Ovary (tissue), 9 donors: ENCODE results near the gene C10orf62. TPM values are rescaled to one million over a fixed set of nuclear protein-coding genes. Genes with fewer than 3 reads are reported as not detected.
A peak's percentile ranks its signal among the peaks of the same experiment; 100 is the strongest.

ENCODE experiments used
- DNase-seq, 5 donors: peaks; one replicate each; pipeline ENCODE4 v3.0.0-alpha.2; 2019 to 2020
- H3K27ac ChIP-seq, 2 donors: fragments of 200-600 bp; one replicate each; pipeline versions ENCODE4 v1.5.1 to v1.8.0; 2019 to 2022
- H3K27me3 ChIP-seq: fragments of 200-600 bp; one replicate; pipeline ENCODE4 v1.8.0; 2022
- H3K36me3 ChIP-seq: fragments of 200-600 bp; sonication (generic); one replicate; pipeline ENCODE4 v1.5.1; 2019
- H3K4me1 ChIP-seq: one replicate; pipeline ENCODE4 v1.8.1; 2013; ENCODE audit warnings: mild to moderate bottlenecking, moderate library complexity; ENCODE audit not compliant: insufficient read depth
- H3K4me3 ChIP-seq: fragments of 200-600 bp; sonication (generic); one replicate; pipeline ENCODE4 v1.5.1; 2017
- H3K9me3 ChIP-seq, 2 donors: fragments of 200-600 bp in 1 of 2; sonication (generic) in 1 of 2; one replicate each; pipeline versions ENCODE4 v1.5.1 to v1.8.1; 2013 to 2019; ENCODE audit warnings: mild to moderate bottlenecking in 1 of 2, moderate library complexity in 1 of 2
- CTCF ChIP-seq, 3 donors: fragments of 450-650 bp in 2 of 3; fragments of 200-600 bp in 1 of 3; IDR thresholded peaks; one replicate each; pipeline versions ENCODE4 v1.5.1 to v1.8.0; 2016 to 2022; ENCODE audit warnings: antibody characterized with exemption in 3 of 3, mild to moderate bottlenecking in 1 of 3
- EP300 ChIP-seq: sonication (generic); formaldehyde crosslinking; IDR thresholded peaks from one replicate; pipeline ENCODE4 v1.6.1; 2017; ENCODE audit warnings: antibody characterized with exemption
- POLR2A ChIP-seq: fragments of 450-650 bp; IDR thresholded peaks from one replicate; pipeline ENCODE4 v1.6.1; 2017; ENCODE audit warnings: antibody characterized with exemption, mild to moderate bottlenecking, moderate library complexity
- WGBS, 3 donors: extraction: QIAGEN DNeasy Blood & Tissue Kit in 1 of 3; methylation state at CpG; one replicate each; pipeline versions ENCODE4 v1.1.5 to v1.1.7; 2013 to 2017; 5-methylcytosine and 5-hydroxymethylcytosine counted together
- intact Hi-C, 4 donors: fragments of 100-400 bp; cut with DNase I; formaldehyde crosslinking; loops; one replicate each; pipeline versions ENCODE4 v1.11.0 to v1.15.1; 2022 to 2023
- polyA plus RNA-seq, 2 donors: library from polyadenylated mRNA; stranded (reverse); fragments of 200-250 nt in 1 of 2; fragments of 350-450 nt in 1 of 2; fragmentation: Illumina TruSeq in 1 of 2; extraction: RNeasy Lipid Tissue Mini Kit (QIAGEN cat#74804) in 1 of 2; gene quantifications; one replicate each; pipeline ENCODE4 v1.2.3, GENCODE V29; 2013 to 2014
- total RNA-seq, 7 donors: library from RNA; depleted of rRNA in 2 of 7; stranded (reverse); fragments of >200 nt in 2 of 7; fragmentation: NEBNext Ultra II Directional in 3 of 7; extraction: Animal tissue kit (Norgen Biotek cat#: 25700) in 3 of 7; gene quantifications; one replicate each; pipeline versions ENCODE4 v1.1.0 to v1.2.4, GENCODE V29; 2016 to 2023
- donor health status: DM: no; HTN: no; CAD: no; lungs with moderate emphysema.
- donor health status: DM: no; HTN: no; CAD: no.
- donor health status: Bipolar disorder and iron deficiency.
- donor health status: DM: yes; HTN: yes; CAD: no.
- donor health status: DM: no; HTN: no; CAD: no.
- donor health status: DM: yes; HTN: yes; CAD: no.

Gene C10orf62
- total and polyA plus RNA-seq, 9 donors = 0.48 TPM; not detected in 8

- H3K36me3 ChIP-seq = no peaks in the 10 kb centered on the region
- no peak for TF ChIP-seq CTCF (IDR thresholded peaks at IDR 0.05)
- TF ChIP-seq EP300 = no peak
- no peak for TF ChIP-seq POLR2A
- DNase-seq = no peak
- H3K4me3 ChIP-seq = no peak overlapping the region
- WGBS, 3 donors = 82 to 90% (median 83%) methylated on average over 15 of the region's 15 CpGs
- no peaks in the 10 kb centered on the region for H3K9me3 ChIP-seq
- intact Hi-C loops = loop anchor here in 1 of 4 donors (2.0 kb wide), 1 partner anchor 21 kb away; no protein-coding TSS in a partner anchor
- no peak overlapping the region for H3K27ac ChIP-seq
- H3K27me3 ChIP-seq = no peaks in the 10 kb centered on the region
- no peaks in the 10 kb centered on the region for H3K4me1 ChIP-seq
Observed at GRCh38 chr10:97590082-97590747, 694 bp downstream of the C10orf62 start.

- intact Hi-C loops = loop anchor here in 1 of 4 donors (2.0 kb wide), 1 partner anchor 20 kb away; no protein-coding TSS in a partner anchor
- TF ChIP-seq EP300 (no peak), POLR2A (no peak)
- WGBS, 3 donors = 66 to 71% (median 70%) methylated on average over 5 of the region's 5 CpGs
- Histone ChIP-seq H3K9me3 (no peaks in the 10 kb centered on the region), H3K4me3 (no peak overlapping the region), H3K36me3 (no peaks in the 10 kb centered on the region), H3K4me1 (no peaks in the 10 kb centered on the region), H3K27me3 (no peaks in the 10 kb centered on the region), H3K27ac (no peak overlapping the region)
- DNase-seq = no peak
Observed at GRCh38 chr10:97590748-97591495, 1.4 kb downstream of the C10orf62 start.

GRCh38 chr10:97593421-97593820 is 3.9 kb downstream of the C10orf62 start:
- Histone ChIP-seq H3K27ac (no peak overlapping the region), H3K36me3 (no peaks in the 10 kb centered on the region), H3K9me3 (no peaks in the 10 kb centered on the region), H3K27me3 (no peaks in the 10 kb centered on the region), H3K4me3 (no peak overlapping the region), H3K4me1 (peaks cover 2% of the 10 kb centered on the region)
- DNase-seq = no peak
- WGBS, 3 donors = 27 to 34% (median 28%) methylated on average over 4 of the region's 4 CpGs
- intact Hi-C loops = no loop called here
- no peak for TF ChIP-seq CTCF (IDR thresholded peaks at IDR 0.05)
- no peak for TF ChIP-seq EP300
- no peak for TF ChIP-seq POLR2A

- DNase-seq = peak in 2 of 5 donors; percentile 32 to 58
- Histone ChIP-seq H3K36me3 (no peaks in the 10 kb centered on the region), H3K4me3 (no peak overlapping the region), H3K4me1 (peaks cover 2% of the 10 kb centered on the region), H3K27ac (no peak overlapping the region), H3K27me3 (no peaks in the 10 kb centered on the region), H3K9me3 (no peaks in the 10 kb centered on the region)
- intact Hi-C loops = no loop called here
- 25 to 34% (median 33%) methylated on average over 10 of the region's 10 CpGs for WGBS, 3 donors
- TF ChIP-seq CTCF (IDR thresholded peaks at IDR 0.05) (no peak), POLR2A (no peak), EP300 (peak; percentile 72)
Observed at GRCh38 chr10:97596101-97597082, 6.9 kb downstream of the C10orf62 start.
